ENCODE results near the gene DDX43. TPM values are rescaled to one million over a fixed set of nuclear protein-coding genes. Genes with fewer than 3 reads are reported as not detected.

The DDX43 gene
- total and polyA plus RNA-seq, 10 of the 15 experiments (the other 5 are each of a cell fraction or from before 2014, with no cell fraction given), result 0.12 TPM; not detected in 9

- H3K4me1 ChIP-seq (ENCODE audit: control insufficient read depth, insufficient read depth, low read length), result no peaks in the 10 kb centered on the region
- RAD21 ChIA-PET (ENCODE audit: unreplicated experiment), result interaction anchor here (3.0 kb wide), 1 partner anchor 62 kb away, joined by 22 read pairs; no protein-coding TSS in a partner anchor
- no peaks in the 10 kb centered on the region for H4K20me1 ChIP-seq (ENCODE audit: control insufficient read depth, insufficient read depth)
- TF ChIP-seq NR2C1 (IDR thresholded peaks at IDR 0.05) (no peak), CEBPB (IDR thresholded peaks at IDR 0.05; ENCODE audit: borderline replicate concordance in 1 of 2, low read depth in 2 of 2, low read length in 2 of 2) (no peak), RUNX3 (IDR thresholded peaks at IDR 0.05; ENCODE audit: low read length) (no peak), SIX5 (IDR thresholded peaks at IDR 0.05; ENCODE audit: low read depth, low read length, severe bottlenecking) (no peak), TARDBP (IDR thresholded peaks at IDR 0.05; ENCODE audit: borderline replicate concordance) (no peak), JUNB (IDR thresholded peaks at IDR 0.05) (no peak), BRCA1 (IDR thresholded peaks at IDR 0.05; ENCODE audit: low read depth, low read length) (no peak), MYC (IDR thresholded peaks at IDR 0.05; ENCODE audit: insufficient read depth, insufficient read length, insufficient replicate concordance, low read length, severe bottlenecking) (no peak), STAT3 (IDR thresholded peaks at IDR 0.05; ENCODE audit: low read depth, low read length) (no peak), BHLHE40 (IDR thresholded peaks at IDR 0.05; ENCODE audit: borderline replicate concordance in 1 of 2, low read depth in 2 of 2, low read length in 1 of 2) (no peak), POLR2AphosphoS2 (IDR thresholded peaks at IDR 0.05; ENCODE audit: low read depth, low read length) (no peak), BCL3 (IDR thresholded peaks at IDR 0.05; ENCODE audit: borderline replicate concordance, insufficient read depth, low read depth, low read length, poor library complexity, severe bottlenecking) (no peak), EP300 (IDR thresholded peaks at IDR 0.05; ENCODE audit: borderline replicate concordance in 1 of 2, control insufficient read depth in 1 of 2, low read depth in 2 of 2, low read length in 2 of 2) (no peak), EGR1 (IDR thresholded peaks at IDR 0.05; ENCODE audit: borderline replicate concordance in 1 of 2, low read depth in 2 of 2, low read length in 2 of 2) (no peak), IRF4 (IDR thresholded peaks at IDR 0.05; ENCODE audit: low read depth, low read length) (no peak), ESRRA (IDR thresholded peaks at IDR 0.05; ENCODE audit: low read length) (no peak), NBN (IDR thresholded peaks at IDR 0.05) (no peak), KAT2A (conservative IDR thresholded peaks at IDR 0.05; ENCODE audit: control insufficient read depth, low read depth, low read length) (no peak), PRDM15 (CRISPR knock-in tag; IDR thresholded peaks at IDR 0.05) (no peak)
- H3K27ac ChIP-seq (ENCODE audit: control insufficient read depth, insufficient read depth), result no peak overlapping the region
- H3K9ac ChIP-seq (ENCODE audit: control insufficient read depth, insufficient read depth, low read length), result no peak overlapping the region
- BruUV-seq (replicated peaks), result no TSS peak
- H3K4me3 ChIP-seq, result no peak overlapping the region
- POLR2A ChIA-PET, result interaction anchor here (0.9 kb wide), 1 partner anchor 63 kb away, joined by 3 read pairs; the partner anchor contains the start of gene CGAS
- 42% methylated on average over 10 of the region's 10 CpGs for WGBS (ENCODE audit: insufficient coverage, insufficient replicate concordance, low lambda C conversion rate, missing lambda C conversion rate)
- H3K79me2 ChIP-seq (ENCODE audit: control insufficient read depth, insufficient read depth, low read length), result no peaks in the 10 kb centered on the region
- ATAC-seq (no peak), DNase-seq (ENCODE audit: low read depth, low spot score) (no peak), FAIRE-seq (no peak)
- intact Hi-C loops (cut with micrococcal nuclease; ENCODE audit: unreplicated experiment), result loop anchor here (5.0 kb wide), 1 partner anchor 262 kb away; the partner anchor contains the start of gene SLC17A5
- in situ Hi-C loops (cut with MboI), result no loop called here
- no peaks in the 10 kb centered on the region for H3K27me3 ChIP-seq (replicated peaks in 1 of 2; ENCODE audit: control insufficient read depth in 2 of 2, insufficient read depth in 2 of 2, low read length in 1 of 2)
- H3K9me3 ChIP-seq (replicated peaks; ENCODE audit: control insufficient read depth, insufficient read depth, low read length), result no peaks in the 10 kb centered on the region
- H3K4me2 ChIP-seq (ENCODE audit: control insufficient read depth, insufficient read depth), result no peak overlapping the region
- CTCF ChIA-PET, result interaction anchor here (0.6 to 2.3 kb wide), 4 partner anchors 9 to 854 kb away, joined by 3 to 8 read pairs (median 3); no protein-coding TSS in a partner anchor
- SMC1A ChIA-PET (ENCODE audit: uncharacterized antibody, unreplicated experiment), result interaction anchor here (1.4 kb wide), 2 partner anchors 123 to 263 kb away, joined by 4 read pairs; no protein-coding TSS in a partner anchor
- H3K36me3 ChIP-seq (ENCODE audit: control insufficient read depth in 2 of 2, insufficient read depth in 2 of 2, low read length in 1 of 2), result no peaks in the 10 kb centered on the region
- H2AFZ ChIP-seq (ENCODE audit: control insufficient read depth, low read depth, low read length), result no peak overlapping the region
Measured at GRCh38 chr6:73389854-73390253, 4.8 kb upstream of the DDX43 start.
